GM18873 (cell line): ENCODE data around the gene TPST2.
"Not testable (repeated sequence)": the region's sequence is repeated elsewhere in the genome, so short reads cannot be mapped to it uniquely, and the experiment has no call there.

Experiments
- ATAC-seq: cut with Tn5 transposase; IDR thresholded peaks from one replicate; pipeline ENCODE4 v1.9.1; 2021; ENCODE audit warnings: mild to moderate bottlenecking, moderate library complexity, moderate number of reproducible peaks; ENCODE audit not compliant: unreplicated experiment, low FRiP score

TPST2 gene

DNA sequence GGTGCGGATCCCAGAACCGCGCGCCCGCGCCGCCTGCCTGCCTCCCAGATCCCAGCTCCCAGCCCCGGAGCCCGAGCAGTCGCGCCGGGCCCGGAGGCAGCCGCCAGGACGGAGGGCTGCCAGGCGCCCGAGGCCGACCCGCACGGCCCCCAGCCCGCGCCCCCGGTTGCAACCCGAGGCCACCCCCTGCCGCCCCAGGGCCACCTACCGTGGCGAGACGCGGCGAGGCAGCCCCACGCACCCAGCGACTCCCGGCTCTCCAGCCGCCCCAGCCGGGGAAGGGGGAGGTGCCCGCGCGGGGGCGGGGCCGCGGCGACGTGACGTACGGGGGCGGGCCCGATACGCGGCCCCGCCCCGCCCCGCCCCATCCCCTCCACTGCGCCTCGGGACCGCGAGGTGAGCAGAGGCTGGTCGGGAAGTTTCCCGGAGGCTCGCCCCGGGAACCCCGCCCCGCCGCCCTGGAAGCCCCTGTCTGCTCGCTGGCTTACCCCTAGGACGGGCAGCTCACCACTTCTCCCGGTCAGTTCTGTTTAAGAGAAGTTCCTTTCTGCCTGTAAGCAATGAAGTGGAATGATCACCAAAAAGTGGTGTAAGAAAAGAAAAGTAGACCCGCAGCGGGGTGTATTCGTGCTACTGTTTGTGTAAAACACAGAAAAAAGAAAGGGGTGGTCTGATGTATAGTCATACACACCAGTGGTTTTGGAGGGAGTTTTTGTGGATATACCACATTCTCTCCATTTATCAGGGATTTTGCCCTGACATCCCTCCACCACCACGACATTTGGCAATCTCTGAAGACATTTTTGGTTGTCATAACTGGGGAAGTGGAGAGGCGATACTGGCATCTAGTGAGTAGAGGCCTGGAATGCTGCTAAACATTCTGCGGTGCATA is at the start of gene TPST2:
Gene TPST2 (minus strand): TSS at position 288 of the 892 bp plus-strand sequence. CDS start 48,502 bp downstream, outside the sequence.
- no peak for ATAC-seq

- no peak for ATAC-seq
These were observed 46.4 kb upstream of the TPST2 start for GRCh38 chr22:26636296-26636695.

GRCh38 chr22:26635117-26635516 is 45.2 kb upstream of the TPST2 start:
- no peak for ATAC-seq

DNA sequence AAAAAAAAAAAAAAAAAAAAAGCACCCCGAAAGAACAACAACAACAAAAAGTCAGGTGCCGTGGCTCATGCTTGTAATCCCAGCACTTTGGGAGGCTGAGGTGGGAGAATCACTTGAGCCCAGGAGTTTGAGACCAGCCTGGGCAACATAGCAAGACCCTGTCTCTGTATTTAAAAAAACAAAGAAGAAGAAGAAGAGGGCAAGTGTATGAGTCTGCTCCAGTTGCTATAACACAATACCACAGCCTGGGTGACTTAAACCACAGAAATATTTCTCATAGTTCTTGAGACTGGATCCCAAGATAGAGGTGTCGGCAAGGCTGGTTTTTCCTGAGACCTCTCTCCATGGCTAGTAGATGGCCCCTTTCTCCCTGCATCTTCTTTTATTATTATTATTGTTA is 44.3 kb upstream of the TPST2 start:
- ATAC-seq = no peak

- ATAC-seq = no peak
These were observed 42.7 kb upstream of the TPST2 start for GRCh38 chr22:26632422-26633155.

DNA sequence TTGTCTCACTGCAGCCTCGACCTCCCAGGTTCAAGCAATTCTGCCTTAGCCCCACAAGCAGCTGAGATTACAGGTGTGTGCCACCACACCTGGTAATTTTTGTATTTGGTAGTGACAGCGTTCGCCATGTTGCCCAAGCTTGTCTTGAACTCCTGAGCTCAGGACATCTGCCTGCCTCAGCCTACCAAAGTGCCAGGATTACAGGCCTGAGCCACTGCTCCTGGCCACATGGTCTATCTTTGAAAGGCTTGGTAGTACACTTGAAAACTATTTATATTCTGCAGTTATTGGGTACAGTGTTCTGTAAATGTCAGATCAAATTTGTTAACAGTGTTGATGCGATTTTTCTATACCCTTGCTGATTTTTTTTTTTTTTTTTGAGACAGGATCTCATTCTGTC is 41.4 kb upstream of the TPST2 start:
- no peak for ATAC-seq

DNA sequence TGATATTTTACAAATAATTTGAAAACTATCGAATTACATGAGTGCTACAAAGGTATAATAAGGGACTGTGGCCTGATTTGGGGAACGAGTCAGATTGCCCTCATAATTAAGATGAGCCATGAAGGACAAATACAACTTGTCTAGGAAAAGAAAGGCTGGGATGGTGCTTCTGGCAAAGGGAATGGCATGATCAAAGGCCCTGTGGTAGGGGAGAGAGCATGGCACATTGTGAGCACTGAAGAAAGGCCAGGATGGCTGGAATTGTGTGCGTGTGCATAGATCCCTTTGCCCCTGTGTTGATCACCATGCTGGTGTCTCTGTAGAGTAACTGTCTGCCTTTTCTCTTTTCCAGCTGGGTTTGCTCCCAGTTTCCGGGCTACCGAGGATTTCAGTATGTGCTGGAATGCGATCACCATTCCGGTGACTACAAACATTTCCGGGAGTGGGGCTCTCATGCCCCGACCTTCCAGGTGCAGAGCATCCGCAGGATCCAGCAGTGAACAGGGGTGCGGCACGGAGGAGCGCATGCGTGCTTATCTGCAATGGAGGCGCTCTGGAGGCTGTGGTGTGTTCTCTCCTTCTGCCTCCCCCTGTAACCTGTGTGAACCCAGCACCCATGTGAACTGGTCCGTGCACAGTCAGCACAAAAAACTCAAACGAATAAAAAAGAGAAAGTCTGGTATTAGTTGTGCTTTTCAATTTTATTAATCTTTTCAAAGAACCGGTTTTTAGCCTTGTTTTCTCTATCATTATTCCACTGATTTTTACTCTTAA is 40.2 kb upstream of the TPST2 start:
- ATAC-seq = no peak

GRCh38 chr22:26624803-26625202 is 34.9 kb upstream of the TPST2 start:
- no peak for ATAC-seq

DNA sequence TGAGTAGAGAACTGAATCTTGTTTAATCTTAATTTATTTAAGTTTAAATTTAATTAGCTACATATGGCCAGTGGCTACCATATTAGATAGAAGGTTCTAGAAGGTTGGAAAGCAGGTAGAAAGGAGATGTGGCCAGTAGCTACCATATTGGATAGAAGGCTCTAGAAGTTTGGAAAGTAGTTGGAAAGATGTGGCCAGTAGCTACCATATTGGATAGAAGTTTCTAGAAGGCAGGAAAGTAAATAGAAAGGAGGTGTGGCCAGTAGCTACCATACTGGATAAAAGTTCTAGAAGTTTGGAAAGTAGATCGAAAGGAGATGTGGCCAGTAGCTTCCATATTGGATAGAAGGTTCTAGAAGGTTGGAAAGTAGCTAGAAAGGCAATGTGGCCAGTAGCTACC is 34.1 kb upstream of the TPST2 start:
- ATAC-seq = no peak

- no peak for ATAC-seq
These were observed 31.7 kb upstream of the TPST2 start, which contains the start of gene CRYBA4 for GRCh38 chr22:26621663-26622062. Gene CRYBA4, plus strand, starts transcription at chr22:26621963. Its CDS starts 634 bp downstream, at chr22:26622597.

DNA sequence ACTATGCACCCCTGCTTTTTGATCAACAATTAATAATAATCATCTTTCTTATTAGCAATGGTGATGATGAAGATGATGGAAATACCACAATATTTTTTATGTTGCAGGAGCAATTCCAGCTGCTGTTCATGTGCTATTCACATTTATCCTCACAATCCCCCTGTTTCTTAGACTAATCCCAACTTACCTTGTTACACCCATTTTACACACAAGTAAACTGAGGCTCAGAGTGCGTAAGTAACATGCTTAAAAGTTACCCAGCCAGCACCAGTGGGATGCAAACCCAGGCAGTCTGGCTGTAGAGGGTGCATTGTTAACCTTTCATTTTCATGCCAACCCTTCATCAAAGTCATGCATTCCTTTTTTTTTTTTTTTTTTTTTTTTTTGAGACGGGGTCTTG is 30.3 kb upstream of the TPST2 start:
- ATAC-seq = no peak

- no peak for ATAC-seq
These were observed 29.6 kb upstream of the TPST2 start for GRCh38 chr22:26619510-26619909.

GRCh38 chr22:26618455-26618854 is 28.5 kb upstream of the TPST2 start:
- no peak for ATAC-seq

DNA sequence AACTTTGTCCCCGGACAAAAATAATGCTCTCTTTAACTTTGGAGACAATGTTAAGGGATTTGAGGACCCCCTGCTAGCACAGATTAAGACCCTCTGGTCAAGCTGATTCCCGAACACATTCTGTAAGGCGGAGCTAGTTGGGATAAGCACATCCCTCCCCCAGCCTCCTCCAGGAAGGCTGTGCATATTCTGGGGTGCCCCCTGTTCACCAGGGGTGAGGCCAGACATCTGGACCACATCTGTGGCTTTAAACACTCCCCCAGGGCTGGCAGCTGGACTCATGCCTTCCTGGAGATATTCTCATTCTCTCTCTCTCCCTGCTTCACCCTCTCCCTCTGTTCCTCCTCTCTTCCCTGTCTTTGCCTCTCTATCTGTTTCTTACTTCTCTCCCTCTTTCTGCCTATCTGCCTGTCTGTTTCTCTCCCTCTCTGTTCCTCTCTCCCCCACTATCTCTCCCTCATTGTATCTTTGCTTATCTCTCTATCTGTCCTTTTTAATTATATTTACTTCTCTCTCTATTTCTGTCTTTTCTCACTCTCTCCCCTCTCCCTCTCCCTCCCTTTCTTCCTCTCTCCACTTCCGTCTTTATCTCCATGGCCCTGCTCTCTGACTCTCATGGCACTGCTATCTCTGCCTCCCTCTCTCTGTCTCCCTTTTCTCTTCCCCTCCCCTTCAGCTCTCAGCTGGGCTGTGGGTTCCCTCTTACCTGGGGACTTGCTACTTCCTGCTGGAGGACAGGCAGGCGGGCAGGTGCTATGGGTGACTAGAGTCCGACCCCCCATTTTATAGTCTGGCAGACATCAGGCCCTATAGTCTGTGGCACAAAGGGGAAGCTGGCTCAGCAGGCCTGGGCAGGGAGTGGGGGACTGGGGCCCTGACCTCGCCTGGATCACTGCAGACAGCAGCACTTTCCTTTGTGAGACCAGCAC is 27.6 kb upstream of the TPST2 start, which contains the start of gene CRYBB1:
Gene CRYBB1 (minus strand): TSS at position 757 of the 929 bp plus-strand sequence. CDS start 1,708 bp downstream, outside the sequence.
- ATAC-seq = no peak

DNA sequence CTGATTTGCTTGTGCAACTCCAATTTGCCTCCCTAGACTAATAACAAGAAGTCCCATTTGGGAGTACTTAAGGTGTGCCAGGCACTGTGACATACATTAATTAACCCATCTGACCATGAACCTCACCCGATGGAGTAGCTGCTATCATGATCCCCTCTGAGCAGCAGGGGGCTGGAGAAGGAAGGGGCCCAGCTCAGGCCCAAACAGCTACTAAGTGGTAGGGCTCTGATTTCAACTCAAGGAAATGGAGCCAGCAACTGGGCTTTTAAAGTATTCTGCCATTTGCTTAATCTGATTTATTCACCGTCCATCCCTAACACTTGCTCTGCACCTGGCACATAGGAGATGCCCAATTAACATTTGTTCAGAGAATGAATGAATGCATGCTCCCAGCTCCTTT is 26.7 kb upstream of the TPST2 start:
- ATAC-seq = no peak

DNA sequence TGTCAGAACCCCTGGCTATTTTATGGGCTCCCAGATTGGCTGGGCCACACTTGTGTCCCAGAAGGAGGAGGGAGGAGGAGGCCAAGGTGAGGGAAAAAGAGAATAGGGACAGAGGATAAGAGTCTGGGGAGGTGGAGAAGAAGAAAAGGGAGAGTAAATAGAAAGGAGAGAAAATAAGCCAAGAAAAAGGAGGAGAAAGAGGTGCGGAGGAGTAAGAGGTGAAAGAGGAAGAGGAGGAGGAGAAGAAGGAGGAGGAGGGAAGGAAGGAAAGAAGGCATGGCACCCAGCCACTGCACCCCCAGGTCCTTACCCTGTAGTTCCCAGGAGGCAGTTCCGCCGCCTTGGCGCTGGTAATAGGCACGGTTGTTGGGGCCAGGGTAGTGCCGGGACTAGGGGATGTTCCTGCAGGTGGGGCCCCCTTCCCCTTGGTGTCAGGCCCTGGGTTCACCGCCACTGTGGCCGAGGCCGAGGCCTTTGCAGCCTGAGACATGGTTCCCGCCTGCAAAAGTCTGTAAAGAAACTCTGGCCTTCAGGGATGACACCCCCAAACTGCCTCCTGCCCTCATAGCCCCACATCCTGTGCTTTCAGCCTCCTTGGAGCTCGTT is 26.0 kb upstream of the TPST2 start:
- ATAC-seq = no peak

- no peak for ATAC-seq
These were observed 25.2 kb upstream of the TPST2 start for GRCh38 chr22:26615149-26615548.

DNA sequence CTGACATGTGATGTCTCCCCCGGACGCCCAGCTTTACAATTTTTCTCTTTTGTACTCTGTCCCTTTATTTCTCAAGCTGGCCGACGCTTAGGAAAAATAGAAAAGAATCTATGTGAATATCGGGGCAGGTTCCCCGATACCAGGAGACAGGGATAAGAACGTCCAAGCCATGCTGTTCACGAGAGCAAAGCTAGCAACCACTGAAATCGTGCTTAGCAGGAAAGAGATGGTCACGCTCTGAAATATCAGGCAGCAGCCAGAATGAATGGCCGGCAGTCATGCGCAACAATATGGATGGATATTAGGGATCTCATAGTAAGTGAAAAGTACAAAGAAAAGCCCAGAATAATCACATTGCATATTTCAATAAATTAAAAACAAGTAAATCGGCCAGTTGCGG is 24.4 kb upstream of the TPST2 start:
- ATAC-seq = no peak

DNA sequence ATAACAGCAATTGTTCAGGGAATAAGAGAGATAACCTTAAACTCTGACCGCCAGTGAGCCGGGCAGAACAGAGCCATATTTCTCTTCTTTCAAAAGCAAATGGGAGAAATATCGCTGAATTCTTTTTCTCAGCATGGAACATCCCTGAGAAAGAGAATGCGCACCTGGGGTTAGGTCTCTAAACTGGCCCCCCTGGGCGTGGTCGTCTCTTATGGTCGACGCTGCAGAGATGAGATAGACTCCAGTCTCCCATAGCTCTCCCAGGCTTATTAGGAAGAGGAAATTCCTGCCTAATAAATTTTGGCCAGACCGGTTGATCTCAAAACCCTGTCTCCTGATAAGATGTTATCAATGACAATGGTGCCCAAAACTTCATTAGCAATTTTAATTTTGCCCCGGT is 23.8 kb upstream of the TPST2 start:
- not testable (repeated sequence) for ATAC-seq
